ENCODE measurements around the gene SLC26A11.

Gene SLC26A11

GRCh38 chr17:80291691-80292487, 71.7 kb downstream of the SLC26A11 start:
- Histone ChIP-seq H3K27me3 (ENCODE audit: insufficient read depth, poor library complexity, severe bottlenecking) (no peaks in the 10 kb centered on the region), H3K4me3 (replicated peaks; ENCODE audit: insufficient read depth, low read length) (no peak overlapping the region), H3K27ac (replicated peaks) (no peak overlapping the region)
- DNase-seq (ENCODE audit: low read depth in 1 of 2, low spot score in 1 of 2) = no peak
- no peak for TF ChIP-seq POLR2AphosphoS5 (IDR thresholded peaks at IDR 0.05; ENCODE audit: low read depth)
- no peak for TF ChIP-seq GABPA (IDR thresholded peaks at IDR 0.05; ENCODE audit: low read depth)
- TF ChIP-seq SPI1 (IDR thresholded peaks at IDR 0.05; ENCODE audit: borderline replicate concordance, low read depth) = no peak
- TF ChIP-seq, protein P1, sequence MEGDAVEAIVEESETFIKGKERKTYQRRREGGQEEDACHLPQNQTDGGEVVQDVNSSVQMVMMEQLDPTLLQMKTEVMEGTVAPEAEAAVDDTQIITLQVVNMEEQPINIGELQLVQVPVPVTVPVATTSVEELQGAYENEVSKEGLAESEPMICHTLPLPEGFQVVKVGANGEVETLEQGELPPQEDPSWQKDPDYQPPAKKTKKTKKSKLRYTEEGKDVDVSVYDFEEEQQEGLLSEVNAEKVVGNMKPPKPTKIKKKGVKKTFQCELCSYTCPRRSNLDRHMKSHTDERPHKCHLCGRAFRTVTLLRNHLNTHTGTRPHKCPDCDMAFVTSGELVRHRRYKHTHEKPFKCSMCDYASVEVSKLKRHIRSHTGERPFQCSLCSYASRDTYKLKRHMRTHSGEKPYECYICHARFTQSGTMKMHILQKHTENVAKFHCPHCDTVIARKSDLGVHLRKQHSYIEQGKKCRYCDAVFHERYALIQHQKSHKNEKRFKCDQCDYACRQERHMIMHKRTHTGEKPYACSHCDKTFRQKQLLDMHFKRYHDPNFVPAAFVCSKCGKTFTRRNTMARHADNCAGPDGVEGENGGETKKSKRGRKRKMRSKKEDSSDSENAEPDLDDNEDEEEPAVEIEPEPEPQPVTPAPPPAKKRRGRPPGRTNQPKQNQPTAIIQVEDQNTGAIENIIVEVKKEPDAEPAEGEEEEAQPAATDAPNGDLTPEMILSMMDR (IDR thresholded peaks at IDR 0.05; ENCODE audit: insufficient read depth, low read length) = no peak
- no peak for TF ChIP-seq REST (IDR thresholded peaks at IDR 0.05; ENCODE audit: insufficient replicate concordance, low read depth)

GRCh38 chr17:80292521-80292971, 72.3 kb downstream of the SLC26A11 start:
- Histone ChIP-seq H3K27ac (replicated peaks) (no peak overlapping the region), H3K4me3 (replicated peaks; ENCODE audit: insufficient read depth, low read length) (no peak overlapping the region), H3K27me3 (ENCODE audit: insufficient read depth, poor library complexity, severe bottlenecking) (no peaks in the 10 kb centered on the region)
- DNase-seq (ENCODE audit: low read depth in 1 of 2, low spot score in 1 of 2) = no peak
- TF ChIP-seq POLR2AphosphoS5 (IDR thresholded peaks at IDR 0.05; ENCODE audit: low read depth) (no peak), SPI1 (IDR thresholded peaks at IDR 0.05; ENCODE audit: borderline replicate concordance, low read depth) (no peak), GABPA (IDR thresholded peaks at IDR 0.05; ENCODE audit: low read depth) (no peak), REST (IDR thresholded peaks at IDR 0.05; ENCODE audit: insufficient replicate concordance, low read depth) (no peak)
- TF ChIP-seq, protein P1 (IDR thresholded peaks at IDR 0.05; ENCODE audit: insufficient read depth, low read length) = no peak

DNA sequence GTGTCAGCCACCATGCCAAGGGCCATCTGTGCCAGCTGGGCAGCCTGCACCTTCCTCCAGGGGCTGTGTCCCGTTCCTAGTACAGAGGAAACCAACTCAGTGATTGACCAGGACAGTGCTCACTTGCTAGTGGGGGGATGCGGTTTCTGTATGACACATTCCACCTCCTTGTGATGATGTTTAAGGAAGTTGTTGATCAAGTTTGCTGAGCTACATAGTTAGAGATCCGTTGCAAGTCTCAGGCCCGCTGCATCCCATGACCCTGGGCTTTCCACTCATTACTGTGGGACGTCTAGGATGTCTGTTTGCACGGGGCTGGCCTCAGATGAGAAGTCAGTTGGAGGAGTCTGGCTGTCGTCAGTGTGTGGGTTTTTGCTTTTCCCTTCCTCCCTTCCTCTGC, 74.0 kb downstream of the SLC26A11 start:
- Histone ChIP-seq H3K27ac (replicated peaks) (peak overlapping the region; percentile 39; the same call in 1 of the 2 replicates), H3K27me3 (ENCODE audit: insufficient read depth, poor library complexity, severe bottlenecking) (no peaks in the 10 kb centered on the region), H3K4me3 (replicated peaks; ENCODE audit: insufficient read depth, low read length) (no peak overlapping the region)
- TF ChIP-seq SPI1 (IDR thresholded peaks at IDR 0.05; ENCODE audit: borderline replicate concordance, low read depth) = no peak
- TF ChIP-seq, protein P1 (IDR thresholded peaks at IDR 0.05; ENCODE audit: insufficient read depth, low read length) = no peak
- no peak for TF ChIP-seq GABPA (IDR thresholded peaks at IDR 0.05; ENCODE audit: low read depth)
- TF ChIP-seq REST (IDR thresholded peaks at IDR 0.05; ENCODE audit: insufficient replicate concordance, low read depth) = no peak
- TF ChIP-seq POLR2AphosphoS5 (IDR thresholded peaks at IDR 0.05; ENCODE audit: low read depth) = no peak
- peak in 1 of 2 experiments; percentile 54 for DNase-seq (ENCODE audit: low read depth in 1 of 2, low spot score in 1 of 2)
